Naive thymus-derived CD4-positive, alpha-beta T cell (primary cell): Measurements from ENCODE around the gene NME7. TPM values are rescaled to one million over a fixed set of nuclear protein-coding genes. Genes with fewer than 3 reads are reported as not detected.

Source experiments
- ATAC-seq: fragments of 150-1000 bp; cut with Tn5 transposase; 2 replicates; pipeline ENCODE4 v1.10.0; 2021; ENCODE audit warnings: mild to moderate bottlenecking, moderate library complexity
- CTCF ChIA-PET: fragments of 350-600 bp; sonication (Branson Sonifier 250); formaldehyde crosslinking; loops from one replicate; lab custom pipeline; 2021; ENCODE audit warnings: antibody characterized with exemption; lab: Charles Lee
- POLR2A ChIA-PET: fragments of 350-600 bp; sonication (Branson Sonifier 250); formaldehyde crosslinking; loops from one replicate; lab custom pipeline; 2021; ENCODE audit warnings: antibody characterized with exemption, inconsistent platforms; lab: Charles Lee
- DNase-seq, 9 donors: peaks; one replicate each; pipeline versions ENCODE4 v3.0.0 to v3.0.0-alpha.2; 2020 to 2022; ENCODE audit warnings: mixed read lengths in 1 of 9
- H3K27ac ChIP-seq: one replicate; pipeline ENCODE4 v1.7.0; 2013; ENCODE audit warnings: mild to moderate bottlenecking, low read depth, low read length, moderate library complexity
- H3K27me3 ChIP-seq, 2 donors: one replicate each; pipeline ENCODE4 v1.7.0; 2013; ENCODE audit warnings: low read length in 2 of 2, mild to moderate bottlenecking in 2 of 2, moderate library complexity in 2 of 2; ENCODE audit not compliant: control insufficient read depth in 2 of 2, insufficient read depth in 2 of 2
- H3K36me3 ChIP-seq, 3 experiments: 1 replicate in 2 of 3; 2 replicates in 1 of 3; pipeline ENCODE4 v1.7.0; 2013; ENCODE audit warnings: low read length in 3 of 3, mild to moderate bottlenecking in 3 of 3, moderate library complexity in 1 of 3; ENCODE audit not compliant: insufficient read depth in 3 of 3, control insufficient read depth in 2 of 3
- H3K4me1 ChIP-seq, 2 donors: one replicate each; pipeline ENCODE4 v1.7.0; 2013; ENCODE audit warnings: low read length in 2 of 2, mild to moderate bottlenecking in 2 of 2, moderate library complexity in 1 of 2; ENCODE audit not compliant: control insufficient read depth in 2 of 2, insufficient read depth in 2 of 2
- H3K4me3 ChIP-seq: 2 replicates; pipeline ENCODE4 v1.7.0; 2013; ENCODE audit warnings: mild to moderate bottlenecking, low read length
- H3K9me3 ChIP-seq, 3 experiments: 1 replicate in 2 of 3; 2 replicates in 1 of 3; pipeline ENCODE4 v1.7.0; 2013; ENCODE audit warnings: low read length in 3 of 3; ENCODE audit not compliant: control insufficient read depth in 2 of 3
- H3K27ac Mint-ChIP-seq, 9 donors: one replicate each; pipeline ENCODE4 v1.8.0; 2020 to 2022; ENCODE audit warnings: mixed read lengths in 9 of 9, mild to moderate bottlenecking in 8 of 9, moderate library complexity in 5 of 9, inconsistent platforms in 2 of 9
- H3K27me3 Mint-ChIP-seq, 5 donors: one replicate each; pipeline ENCODE4 v1.8.0; 2021 to 2022; ENCODE audit warnings: mixed read lengths in 5 of 5, mild to moderate bottlenecking in 1 of 5
- H3K36me3 Mint-ChIP-seq, 5 donors: one replicate each; pipeline ENCODE4 v1.8.0; 2020 to 2022; ENCODE audit warnings: mixed read lengths in 5 of 5, mild to moderate bottlenecking in 3 of 5, inconsistent platforms in 1 of 5
- H3K4me1 Mint-ChIP-seq, 7 donors: one replicate each; pipeline ENCODE4 v1.8.0; 2020 to 2022; ENCODE audit warnings: mixed read lengths in 7 of 7, mild to moderate bottlenecking in 3 of 7, inconsistent platforms in 1 of 7
- H3K4me3 Mint-ChIP-seq, 10 donors: one replicate each; pipeline ENCODE4 v1.8.0; 2020 to 2022; ENCODE audit warnings: mild to moderate bottlenecking in 10 of 10, mixed read lengths in 10 of 10, moderate library complexity in 6 of 10, inconsistent platforms in 2 of 10
- H3K9me3 Mint-ChIP-seq, 11 donors: one replicate each; pipeline ENCODE4 v1.8.0; 2020 to 2022; ENCODE audit warnings: mixed read lengths in 11 of 11, mild to moderate bottlenecking in 4 of 11, inconsistent platforms in 1 of 11, moderate library complexity in 1 of 11
- intact Hi-C, 2 donors: fragments of 100-400 bp; cut with micrococcal nuclease; formaldehyde crosslinking; loops; one replicate each; pipeline ENCODE4 v1.15.1; 2023
- polyA plus RNA-seq, 2 donors: library from polyadenylated mRNA; unstranded; fragments of 300-500 nt; fragmentation: Illumina TruSeq; gene quantifications; one replicate each; pipeline ENCODE4 v1.2.3, GENCODE V29; 2021
- total RNA-seq, 6 experiments: library from RNA in 5 of 6; stranded (reverse) in 5 of 6; gene quantifications; 1 replicate in 5 of 6; 2 replicates in 1 of 6; pipeline ENCODE4 v1.2.3 and lab custom pipeline; 2021 to 2026

The NME7 gene
- total and polyA plus RNA-seq, 7 experiments from 2014 or later, result 8.6 to 18.6 (median 12.9) TPM

- no peak overlapping the region for H3K27ac ChIP-seq
- no peaks in the 10 kb centered on the region for H3K4me1 ChIP-seq
- Mint-ChIP-seq H3K4me1 (no peaks in the 10 kb centered on the region), H3K36me3 (peaks cover 0 to 18% (median 10%) of the 10 kb centered on the region in 5 donors), H3K4me3 (no peak overlapping the region), H3K9me3 (no peaks in the 10 kb centered on the region), H3K27me3 (no peaks in the 10 kb centered on the region), H3K27ac (no peak overlapping the region)
- H3K36me3 ChIP-seq, result no peaks in the 10 kb centered on the region
- no peak for DNase-seq
- H3K9me3 ChIP-seq, result no peaks in the 10 kb centered on the region
- no peaks in the 10 kb centered on the region for H3K27me3 ChIP-seq
- ChIA-PET CTCF (no interaction called here), POLR2A (no interaction called here)
- intact Hi-C loops, result no loop called here
- no peak overlapping the region for H3K4me3 ChIP-seq
- peak; percentile 50 for ATAC-seq
Measured at GRCh38 chr1:169161496-169162194, 206.0 kb downstream of the NME7 start.

GRCh38 chr1:169160845-169161495 lies 206.6 kb downstream of the NME7 start:
- Mint-ChIP-seq H3K9me3 (no peaks in the 10 kb centered on the region), H3K36me3 (peaks cover 0 to 18% (median 10%) of the 10 kb centered on the region in 5 donors), H3K27ac (no peak overlapping the region), H3K4me3 (no peak overlapping the region), H3K4me1 (no peaks in the 10 kb centered on the region), H3K27me3 (no peaks in the 10 kb centered on the region)
- ChIA-PET CTCF (no interaction called here), POLR2A (interaction anchor here (0.6 kb wide), 1 partner anchor 1019 kb away, joined by 3 read pairs; no protein-coding TSS in a partner anchor)
- no peaks in the 10 kb centered on the region for H3K9me3 ChIP-seq
- DNase-seq (no peak), ATAC-seq (no peak)
- H3K4me1 ChIP-seq, result no peaks in the 10 kb centered on the region
- no peak overlapping the region for H3K4me3 ChIP-seq
- H3K27ac ChIP-seq, result no peak overlapping the region
- intact Hi-C loops, result no loop called here
- H3K27me3 ChIP-seq, result no peaks in the 10 kb centered on the region
- H3K36me3 ChIP-seq, result no peaks in the 10 kb centered on the region

- ATAC-seq, result no peak
- Mint-ChIP-seq H3K4me1 (no peaks in the 10 kb centered on the region), H3K36me3 (peaks cover 0 to 8% (median 3%) of the 10 kb centered on the region in 5 donors), H3K27ac (no peak overlapping the region), H3K27me3 (no peaks in the 10 kb centered on the region), H3K4me3 (no peak overlapping the region), H3K9me3 (no peaks in the 10 kb centered on the region)
- intact Hi-C loops, result no loop called here
- Histone ChIP-seq H3K27me3 (no peaks in the 10 kb centered on the region), H3K4me1 (no peaks in the 10 kb centered on the region), H3K27ac (no peak overlapping the region), H3K9me3 (no peaks in the 10 kb centered on the region), H3K4me3 (no peak overlapping the region), H3K36me3 (no peaks in the 10 kb centered on the region)
- ChIA-PET CTCF (no interaction called here), POLR2A (no interaction called here)
- DNase-seq, result no peak
Measured at GRCh38 chr1:169156580-169156979, 211.0 kb downstream of the NME7 start.

DNA sequence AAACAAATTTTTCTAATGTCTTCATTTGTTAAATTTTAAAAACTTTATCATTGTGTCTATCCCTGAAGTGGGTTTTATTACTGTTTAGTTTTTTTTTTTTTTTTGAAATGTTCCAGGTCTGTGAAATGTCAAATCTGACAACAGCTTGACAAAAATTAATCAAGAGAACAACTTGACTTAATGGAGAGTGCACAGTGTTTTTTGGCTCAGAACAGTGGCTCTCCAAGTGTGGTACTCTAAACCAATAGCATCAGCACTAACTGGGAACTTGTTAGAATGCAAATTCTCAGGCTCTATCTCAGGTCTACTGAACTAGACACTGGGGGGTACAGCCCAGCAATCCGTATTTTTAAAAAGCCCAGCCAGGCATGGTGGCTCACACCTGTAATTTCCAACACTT lies 211.9 kb downstream of the NME7 start:
- ATAC-seq, result no peak
- no peak for DNase-seq
- Mint-ChIP-seq H3K9me3 (no peaks in the 10 kb centered on the region), H3K36me3 (peaks cover 0 to 8% (median 3%) of the 10 kb centered on the region in 5 donors), H3K27me3 (no peaks in the 10 kb centered on the region), H3K4me1 (no peaks in the 10 kb centered on the region), H3K27ac (no peak overlapping the region), H3K4me3 (no peak overlapping the region)
- Histone ChIP-seq H3K27ac (no peak overlapping the region), H3K9me3 (no peaks in the 10 kb centered on the region), H3K4me1 (no peaks in the 10 kb centered on the region), H3K4me3 (no peak overlapping the region), H3K36me3 (no peaks in the 10 kb centered on the region), H3K27me3 (no peaks in the 10 kb centered on the region)
- intact Hi-C loops, result no loop called here
- POLR2A ChIA-PET, result no interaction called here
- CTCF ChIA-PET, result no interaction called here

DNA sequence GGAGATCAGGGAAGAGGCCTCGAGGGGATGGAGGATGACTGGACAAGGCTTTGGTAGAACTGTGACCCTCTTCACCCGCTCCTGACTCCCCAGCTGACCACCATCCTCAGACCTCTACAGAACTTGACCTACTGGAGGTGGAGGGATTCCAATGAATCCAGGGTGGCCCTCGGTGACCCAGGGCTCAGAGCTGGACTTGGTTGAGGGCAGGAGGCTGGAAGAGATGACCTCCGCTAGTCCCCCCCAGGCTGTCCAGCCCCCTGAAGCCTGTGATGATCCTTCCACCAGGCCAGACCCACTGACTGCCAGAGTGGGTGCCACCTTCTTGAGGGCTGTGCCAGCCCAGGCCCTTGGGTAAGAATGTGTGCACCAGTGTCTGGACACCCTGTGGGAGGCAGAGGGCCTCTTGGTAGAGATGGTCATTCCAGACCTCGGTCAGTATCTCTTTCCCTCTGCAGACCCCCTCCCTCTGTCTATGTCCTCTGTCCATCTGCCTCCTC lies 216.2 kb downstream of the NME7 start:
- no peak overlapping the region for H3K27ac Mint-ChIP-seq
- ATAC-seq (no peak), DNase-seq (no peak)
- Histone ChIP-seq H3K27me3 (no peaks in the 10 kb centered on the region), H3K4me3 (no peak overlapping the region), H3K27ac (no peak overlapping the region), H3K36me3 (no peaks in the 10 kb centered on the region), H3K9me3 (no peaks in the 10 kb centered on the region), H3K4me1 (no peaks in the 10 kb centered on the region)
- POLR2A ChIA-PET, result no interaction called here
- CTCF ChIA-PET, result no interaction called here
- H3K9me3 Mint-ChIP-seq, result no peaks in the 10 kb centered on the region
- H3K4me3 Mint-ChIP-seq, result no peak overlapping the region
- no peaks in the 10 kb centered on the region for H3K4me1 Mint-ChIP-seq
- intact Hi-C loops, result no loop called here
- no peaks in the 10 kb centered on the region for H3K27me3 Mint-ChIP-seq
- H3K36me3 Mint-ChIP-seq, result peaks cover 0 to 11% (median 0%) of the 10 kb centered on the region in 5 donors

GRCh38 chr1:169150641-169151337 lies 216.8 kb downstream of the NME7 start:
- H3K4me1 Mint-ChIP-seq, result no peaks in the 10 kb centered on the region
- intact Hi-C loops, result no loop called here
- H3K4me3 ChIP-seq, result no peak overlapping the region
- no peak for DNase-seq
- H3K27me3 ChIP-seq, result no peaks in the 10 kb centered on the region
- ChIA-PET POLR2A (no interaction called here), CTCF (no interaction called here)
- no peaks in the 10 kb centered on the region for H3K9me3 Mint-ChIP-seq
- H3K27ac ChIP-seq, result no peak overlapping the region
- no peaks in the 10 kb centered on the region for H3K27me3 Mint-ChIP-seq
- H3K36me3 ChIP-seq, result no peaks in the 10 kb centered on the region
- H3K27ac Mint-ChIP-seq, result no peak overlapping the region
- H3K4me3 Mint-ChIP-seq, result no peak overlapping the region
- H3K36me3 Mint-ChIP-seq, result peaks cover 0 to 11% (median 4%) of the 10 kb centered on the region in 5 donors
- ATAC-seq, result no peak
- no peaks in the 10 kb centered on the region for H3K9me3 ChIP-seq
- H3K4me1 ChIP-seq, result no peaks in the 10 kb centered on the region
